Kidney tubule cell (primary cell): Measurements from ENCODE around the gene RWDD3.
A peak's percentile ranks its signal among the peaks of the same experiment; 100 is the strongest.

Experiments
- DNase-seq: peaks from one replicate; pipeline ENCODE4 v3.0.0-alpha.2; 2018; ENCODE audit warnings: low spot score

Gene RWDD3

GRCh38 chr1:95233737-95234500 lies at the start of gene RWDD3:
TSS of gene RWDD3 (plus strand) at chr1:95234210. CDS start at chr1:95234231, 21 bp downstream.
- DNase-seq, result peak; percentile 94

GRCh38 chr1:95186149-95186548 lies 47.9 kb upstream of the RWDD3 start:
- no peak for DNase-seq

GRCh38 chr1:95193591-95193990 lies 40.4 kb upstream of the RWDD3 start:
- DNase-seq, result no peak

- DNase-seq, result no peak
Measured at GRCh38 chr1:95195046-95195445, 39.0 kb upstream of the RWDD3 start.

GRCh38 chr1:95196017-95196416 lies 38.0 kb upstream of the RWDD3 start:
- DNase-seq, result no peak

GRCh38 chr1:95197616-95198252 lies 36.3 kb upstream of the RWDD3 start:
- DNase-seq, result peak; percentile 48

- no peak for DNase-seq
Measured at GRCh38 chr1:95201905-95202304, 32.1 kb upstream of the RWDD3 start.

- no peak for DNase-seq
Measured at GRCh38 chr1:95203908-95204437, 30.0 kb upstream of the RWDD3 start.

GRCh38 chr1:95206514-95206913 lies 27.5 kb upstream of the RWDD3 start:
- DNase-seq, result no peak

GRCh38 chr1:95207223-95207935 lies 26.6 kb upstream of the RWDD3 start:
- DNase-seq, result no peak

- DNase-seq, result no peak
Measured at GRCh38 chr1:95208876-95209275, 25.1 kb upstream of the RWDD3 start.

- no peak for DNase-seq
Measured at GRCh38 chr1:95209291-95209690, 24.7 kb upstream of the RWDD3 start.

- DNase-seq, result no peak
Measured at GRCh38 chr1:95216292-95216990, 17.6 kb upstream of the RWDD3 start.

GRCh38 chr1:95217371-95217770 lies 16.6 kb upstream of the RWDD3 start:
- no peak for DNase-seq

GRCh38 chr1:95219407-95219806 lies 14.6 kb upstream of the RWDD3 start:
- DNase-seq, result no peak

GRCh38 chr1:95221306-95221705 lies 12.7 kb upstream of the RWDD3 start:
- DNase-seq, result no peak

- no peak for DNase-seq
Measured at GRCh38 chr1:95222629-95223028, 11.4 kb upstream of the RWDD3 start.

- DNase-seq, result no peak
Measured at GRCh38 chr1:95223110-95223509, 10.9 kb upstream of the RWDD3 start.

- DNase-seq, result no peak
Measured at GRCh38 chr1:95226781-95227660, 7.0 kb upstream of the RWDD3 start.

- no peak for DNase-seq
Measured at GRCh38 chr1:95229037-95229436, 5.0 kb upstream of the RWDD3 start.

- no peak for DNase-seq
Measured at GRCh38 chr1:95229706-95230105, 4.3 kb upstream of the RWDD3 start.
